ENCODE results near the gene MRPS22.
A peak's percentile ranks its signal among the peaks of the same experiment; 100 is the strongest.

- TF ChIP-seq POLR2A (IDR thresholded peaks at IDR 0.05): no peak
- peak in 3 of 7 experiments; percentile 25 to 39 (median 33) for TF ChIP-seq CTCF (IDR thresholded peaks at IDR 0.05)
- TF ChIP-seq POLR2AphosphoS5 (IDR thresholded peaks at IDR 0.05): peak in 1 of 3 donors; percentile 16
These were observed 10.2 kb downstream of the MRPS22 start for GRCh38 chr3:139353920-139354556.

All from stomach (tissue), 4 donors.